Large intestine (tissue), 3 donors: ENCODE measurements around the gene NDUFAF3. TPM values are rescaled to one million over a fixed set of nuclear protein-coding genes. Genes with fewer than 3 reads are reported as not detected.

Experiments used
- DNase-seq, 2 donors: peaks; one replicate each; pipeline versions ENCODE4 v3.0.0 to v3.0.0-alpha.2; 2013
- H3K27ac ChIP-seq: one replicate; pipeline ENCODE4 v1.5.1; 2013; ENCODE audit warnings: low read length
- H3K27me3 ChIP-seq: 2 replicates; pipeline ENCODE4 v1.6.1; 2013; ENCODE audit warnings: low read length; ENCODE audit not compliant: control insufficient read depth, insufficient read depth
- H3K36me3 ChIP-seq: 2 replicates; pipeline ENCODE4 v1.6.1; 2013; ENCODE audit warnings: low read length; ENCODE audit not compliant: control insufficient read depth, insufficient read depth
- H3K4me1 ChIP-seq: one replicate; pipeline ENCODE4 v1.6.1; 2013; ENCODE audit warnings: low read length; ENCODE audit not compliant: control insufficient read depth, insufficient read depth
- H3K4me3 ChIP-seq: one replicate; pipeline ENCODE4 v1.5.1; 2013; ENCODE audit warnings: low read length
- H3K9me3 ChIP-seq: one replicate; pipeline ENCODE4 v1.6.1; 2013; ENCODE audit warnings: mild to moderate bottlenecking, low read depth, low read length, moderate library complexity; ENCODE audit not compliant: control insufficient read depth
- WGBS: methylation state at CpG from one replicate; pipeline ENCODE4 v1.1.5; 2013; ENCODE audit warnings: low lambda C conversion rate; ENCODE audit not compliant: insufficient coverage; 5-methylcytosine and 5-hydroxymethylcytosine counted together
- polyA plus RNA-seq: library from polyadenylated mRNA; unstranded; fragments of 120-200 nt; gene quantifications from one replicate; pipeline ENCODE4 v1.2.1, GENCODE V29; 2013

The NDUFAF3 gene
- polyA plus RNA-seq, 1 donor: 61.9 TPM

GRCh38 chr3:49027634-49028033 is 5.7 kb downstream of the NDUFAF3 start:
- Histone ChIP-seq H3K27ac (no peak overlapping the region), H3K9me3 (no peaks in the 10 kb centered on the region), H3K4me1 (peaks cover 23% of the 10 kb centered on the region), H3K27me3 (no peaks in the 10 kb centered on the region), H3K36me3 (peaks cover 74% of the 10 kb centered on the region), H3K4me3 (no peak overlapping the region)
- DNase-seq: no peak
- WGBS: no CpG with 5 or more reads among the region's 9 CpGs

- peaks cover 78% of the 10 kb centered on the region for H3K36me3 ChIP-seq
- no peak for DNase-seq
- no peaks in the 10 kb centered on the region for H3K27me3 ChIP-seq
- peak overlapping the region; percentile 89 for H3K4me3 ChIP-seq
- no peak overlapping the region for H3K27ac ChIP-seq
- no peaks in the 10 kb centered on the region for H3K9me3 ChIP-seq
- 100% methylated on average over 1 of the region's 4 CpGs for WGBS
- H3K4me1 ChIP-seq: peaks cover 17% of the 10 kb centered on the region
Observed at GRCh38 chr3:49028298-49028672, 6.4 kb downstream of the NDUFAF3 start.

- Histone ChIP-seq H3K27me3 (no peaks in the 10 kb centered on the region), H3K36me3 (peaks cover 75% of the 10 kb centered on the region), H3K4me1 (peaks cover 13% of the 10 kb centered on the region), H3K9me3 (no peaks in the 10 kb centered on the region), H3K27ac (peak within 1 kb of the TSS; percentile 72), H3K4me3 (peak within 1 kb of the TSS; percentile 89)
- peak; percentile 97 for DNase-seq
- WGBS: no CpG with 5 or more reads among the region's 55 CpGs
Observed at GRCh38 chr3:49028673-49029562, 7.0 kb downstream of the NDUFAF3 start, which contains the start of gene IMPDH2. Gene IMPDH2, minus strand, starts transcription at chr3:49029398. Its CDS starts 48 bp downstream, at chr3:49029350.

GRCh38 chr3:49029563-49029884 is 7.6 kb downstream of the NDUFAF3 start:
- Histone ChIP-seq H3K36me3 (peaks cover 75% of the 10 kb centered on the region), H3K9me3 (no peaks in the 10 kb centered on the region), H3K27me3 (no peaks in the 10 kb centered on the region), H3K27ac (peak overlapping the region; percentile 71), H3K4me1 (peaks cover 11% of the 10 kb centered on the region), H3K4me3 (peak overlapping the region; percentile 89)
- WGBS: no CpG with 5 or more reads among the region's 7 CpGs
- no peak for DNase-seq

GRCh38 chr3:49030321-49030720 is 8.4 kb downstream of the NDUFAF3 start:
- Histone ChIP-seq H3K36me3 (peaks cover 75% of the 10 kb centered on the region), H3K4me1 (peaks cover 11% of the 10 kb centered on the region), H3K4me3 (no peak overlapping the region), H3K27ac (no peak overlapping the region), H3K9me3 (no peaks in the 10 kb centered on the region), H3K27me3 (no peaks in the 10 kb centered on the region)
- no CpG with 5 or more reads among the region's 6 CpGs for WGBS
- DNase-seq: no peak

GRCh38 chr3:49032646-49033304 is 10.9 kb downstream of the NDUFAF3 start:
- H3K27me3 ChIP-seq: no peaks in the 10 kb centered on the region
- H3K9me3 ChIP-seq: no peaks in the 10 kb centered on the region
- no peak for DNase-seq
- no peak overlapping the region for H3K27ac ChIP-seq
- WGBS: no CpG with 5 or more reads among the region's 6 CpGs
- H3K36me3 ChIP-seq: peaks cover 65% of the 10 kb centered on the region
- no peak overlapping the region for H3K4me3 ChIP-seq
- H3K4me1 ChIP-seq: peaks cover 11% of the 10 kb centered on the region

GRCh38 chr3:49034650-49035049 is 12.7 kb downstream of the NDUFAF3 start:
- DNase-seq: no peak
- WGBS: no CpG with 5 or more reads among the region's 2 CpGs
- Histone ChIP-seq H3K27me3 (no peaks in the 10 kb centered on the region), H3K27ac (no peak overlapping the region), H3K4me3 (no peak overlapping the region), H3K9me3 (no peaks in the 10 kb centered on the region), H3K36me3 (peaks cover 70% of the 10 kb centered on the region), H3K4me1 (no peaks in the 10 kb centered on the region)

GRCh38 chr3:49035281-49035680 is 13.4 kb downstream of the NDUFAF3 start:
- Histone ChIP-seq H3K4me3 (no peak overlapping the region), H3K4me1 (no peaks in the 10 kb centered on the region), H3K27me3 (no peaks in the 10 kb centered on the region), H3K9me3 (no peaks in the 10 kb centered on the region), H3K27ac (no peak overlapping the region), H3K36me3 (peaks cover 68% of the 10 kb centered on the region)
- DNase-seq: no peak
- WGBS: 88% methylated on average over 1 of the region's 3 CpGs

GRCh38 chr3:49053543-49053942 is 31.6 kb downstream of the NDUFAF3 start:
- no peaks in the 10 kb centered on the region for H3K9me3 ChIP-seq
- 60% methylated on average over 1 of the region's 1 CpG for WGBS
- H3K4me3 ChIP-seq: no peak overlapping the region
- H3K36me3 ChIP-seq: peaks cover 67% of the 10 kb centered on the region
- no peak for DNase-seq
- no peaks in the 10 kb centered on the region for H3K27me3 ChIP-seq
- H3K27ac ChIP-seq: no peak overlapping the region
- no peaks in the 10 kb centered on the region for H3K4me1 ChIP-seq

- WGBS: no CpG with 5 or more reads among the region's 2 CpGs
- Histone ChIP-seq H3K4me1 (no peaks in the 10 kb centered on the region), H3K36me3 (peaks cover 67% of the 10 kb centered on the region), H3K27ac (no peak overlapping the region), H3K4me3 (no peak overlapping the region), H3K27me3 (no peaks in the 10 kb centered on the region), H3K9me3 (no peaks in the 10 kb centered on the region)
- DNase-seq: no peak
Observed at GRCh38 chr3:49054344-49054862, 32.5 kb downstream of the NDUFAF3 start.
